Neural crest cell (in vitro differentiated cells): ENCODE data around the gene C1R. TPM values are rescaled to one million over a fixed set of nuclear protein-coding genes. Genes with fewer than 3 reads are reported as not detected.
"Not testable (repeated sequence)": the region's sequence is repeated elsewhere in the genome, so short reads cannot be mapped to it uniquely, and the experiment has no call there.

ENCODE experiments used
- DNase-seq: peaks from one replicate; pipeline ENCODE4 v3.0.0; 2021; ENCODE audit warnings: low read depth, mixed read lengths, low spot score
- H3K27ac Mint-ChIP-seq: one replicate; pipeline ENCODE4 v1.8.0; 2021; ENCODE audit warnings: mild to moderate bottlenecking, mixed read lengths; ENCODE audit not compliant: unreplicated experiment
- H3K27me3 Mint-ChIP-seq: 2 replicates; pipeline ENCODE4 v1.8.0; 2021; ENCODE audit warnings: low read depth, mild to moderate bottlenecking, mixed read lengths
- H3K36me3 Mint-ChIP-seq: 2 replicates; pipeline ENCODE4 v1.8.0; 2021; ENCODE audit warnings: low read depth, mild to moderate bottlenecking, mixed read lengths
- H3K4me1 Mint-ChIP-seq: 2 replicates; pipeline ENCODE4 v1.8.0; 2021; ENCODE audit warnings: mixed read lengths
- H3K4me3 Mint-ChIP-seq: one replicate; pipeline ENCODE4 v1.8.0; 2021; ENCODE audit warnings: mild to moderate bottlenecking, mixed read lengths
- H3K9me3 Mint-ChIP-seq: 2 replicates; pipeline ENCODE4 v1.8.0; 2021; ENCODE audit warnings: mixed read lengths
- total RNA-seq: library from RNA; stranded (reverse); gene quantifications from 2 replicates; pipeline ENCODE4 v1.2.1, GENCODE V29; 2021
- TF ChIP-seq, protein P1 (sequence below): fragments of 200-600 bp; sonication (generic); conservative IDR thresholded peaks from 2 replicates; pipeline ENCODE4 v1.5.0; 2021; ENCODE audit warnings: antibody characterized with exemption, mild to moderate bottlenecking

The C1R gene
- total RNA-seq, 1 donor from 2014 or later: 4.0 TPM

DNA sequence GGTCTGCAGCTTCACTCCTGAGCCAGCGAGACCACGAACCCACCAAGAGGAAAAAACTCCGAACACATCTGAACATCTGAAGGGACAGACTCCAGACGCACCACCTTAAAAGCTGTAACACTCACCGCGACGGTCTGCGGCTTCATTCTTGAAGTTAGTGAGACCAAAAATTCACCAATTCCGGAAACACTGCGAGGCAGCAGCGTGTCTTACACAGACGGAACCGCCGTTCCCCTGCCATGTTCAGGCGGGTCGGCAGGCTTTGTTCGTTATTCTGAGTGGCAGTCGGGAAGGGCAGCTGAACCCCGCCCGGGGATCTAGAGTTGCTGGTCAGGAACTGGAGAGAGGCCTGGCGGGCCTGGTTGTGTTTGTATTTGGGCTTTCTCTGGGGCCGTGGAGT, 53.7 kb downstream of the C1R start:
- TF ChIP-seq, protein P1, sequence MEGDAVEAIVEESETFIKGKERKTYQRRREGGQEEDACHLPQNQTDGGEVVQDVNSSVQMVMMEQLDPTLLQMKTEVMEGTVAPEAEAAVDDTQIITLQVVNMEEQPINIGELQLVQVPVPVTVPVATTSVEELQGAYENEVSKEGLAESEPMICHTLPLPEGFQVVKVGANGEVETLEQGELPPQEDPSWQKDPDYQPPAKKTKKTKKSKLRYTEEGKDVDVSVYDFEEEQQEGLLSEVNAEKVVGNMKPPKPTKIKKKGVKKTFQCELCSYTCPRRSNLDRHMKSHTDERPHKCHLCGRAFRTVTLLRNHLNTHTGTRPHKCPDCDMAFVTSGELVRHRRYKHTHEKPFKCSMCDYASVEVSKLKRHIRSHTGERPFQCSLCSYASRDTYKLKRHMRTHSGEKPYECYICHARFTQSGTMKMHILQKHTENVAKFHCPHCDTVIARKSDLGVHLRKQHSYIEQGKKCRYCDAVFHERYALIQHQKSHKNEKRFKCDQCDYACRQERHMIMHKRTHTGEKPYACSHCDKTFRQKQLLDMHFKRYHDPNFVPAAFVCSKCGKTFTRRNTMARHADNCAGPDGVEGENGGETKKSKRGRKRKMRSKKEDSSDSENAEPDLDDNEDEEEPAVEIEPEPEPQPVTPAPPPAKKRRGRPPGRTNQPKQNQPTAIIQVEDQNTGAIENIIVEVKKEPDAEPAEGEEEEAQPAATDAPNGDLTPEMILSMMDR: no peak
- H3K27me3 Mint-ChIP-seq: no peaks in the 10 kb centered on the region

DNA sequence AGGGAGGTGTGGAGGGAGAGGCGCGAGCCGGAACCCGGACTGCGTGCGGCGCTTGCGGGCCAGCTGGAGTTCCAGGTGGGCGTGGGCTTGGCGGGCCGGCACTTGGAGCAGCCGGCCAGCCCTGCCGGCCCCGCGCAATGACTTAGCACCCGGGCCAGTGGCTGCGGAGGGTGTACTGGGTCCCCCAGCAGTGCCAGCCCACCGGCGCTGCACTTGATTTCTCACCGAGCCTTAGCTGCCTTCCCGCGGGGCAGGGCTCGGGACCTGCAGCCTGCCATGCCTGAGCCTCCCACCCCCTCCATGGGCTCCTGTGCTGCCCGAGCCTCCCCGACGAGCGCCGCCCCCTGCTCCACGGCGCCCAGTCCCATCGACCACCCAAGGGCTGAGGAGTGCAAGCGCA, 54.8 kb downstream of the C1R start:
- not testable (repeated sequence) for H3K27me3 Mint-ChIP-seq, H3K9me3 Mint-ChIP-seq, H3K27ac Mint-ChIP-seq

More for the DNA sequence above, 53.7 kb downstream of the C1R start:
- no peaks in the 10 kb centered on the region for H3K4me1 Mint-ChIP-seq
- no peaks in the 10 kb centered on the region for H3K9me3 Mint-ChIP-seq
- H3K27ac Mint-ChIP-seq: peak overlapping the region; percentile 5
- no peak for DNase-seq
- H3K36me3 Mint-ChIP-seq: no peaks in the 10 kb centered on the region
- H3K4me3 Mint-ChIP-seq: no peak overlapping the region

DNA sequence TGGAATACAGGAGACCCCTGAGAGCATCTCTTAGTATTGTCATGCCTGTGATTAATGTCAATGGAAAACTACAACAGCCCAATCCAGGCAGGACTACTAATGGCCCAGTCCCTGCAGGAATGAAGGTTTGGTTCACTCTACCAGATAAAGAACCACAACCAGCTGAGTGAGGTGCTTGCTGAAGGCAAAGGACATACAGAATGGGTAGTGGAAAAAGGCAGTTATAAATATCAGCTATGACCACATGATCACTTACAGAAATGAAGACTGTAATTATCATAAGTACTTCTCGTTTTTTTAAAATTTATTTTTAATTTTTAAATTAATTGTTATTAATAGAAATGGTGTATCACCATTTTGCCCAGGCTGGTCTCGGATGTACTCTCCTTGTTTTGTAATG, 56.8 kb downstream of the C1R start:
- DNase-seq: no peak
- Mint-ChIP-seq H3K27me3 (no peaks in the 10 kb centered on the region), H3K4me1 (no peaks in the 10 kb centered on the region), H3K4me3 (no peak overlapping the region), H3K36me3 (no peaks in the 10 kb centered on the region), H3K27ac (no peak overlapping the region), H3K9me3 (peaks cover 3% of the 10 kb centered on the region)
- TF ChIP-seq, protein P1: no peak

More for the DNA sequence above, 54.8 kb downstream of the C1R start:
- H3K4me3 Mint-ChIP-seq, H3K4me1 Mint-ChIP-seq, H3K36me3 Mint-ChIP-seq, DNase-seq: not testable (repeated sequence)

DNA sequence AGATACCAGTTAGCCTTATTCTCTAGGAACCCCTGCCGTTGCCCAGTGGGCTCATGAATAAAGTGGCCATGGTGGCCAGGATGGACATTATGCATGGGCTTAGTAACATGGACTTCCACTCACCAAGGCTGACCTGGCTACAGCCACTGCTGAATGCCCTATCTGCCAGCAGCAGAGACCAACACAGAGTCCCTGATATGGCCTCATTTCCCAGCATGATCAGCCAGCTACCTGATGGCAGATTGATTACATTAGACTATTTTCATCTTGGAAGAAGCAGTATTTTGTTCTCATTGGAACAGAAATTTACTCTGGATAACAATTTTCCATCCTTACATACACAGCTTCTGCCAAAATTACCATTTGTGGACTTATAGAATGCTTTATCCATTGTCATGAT, 57.8 kb downstream of the C1R start:
- H3K27ac Mint-ChIP-seq: no peak overlapping the region
- no peak for DNase-seq
- TF ChIP-seq, protein P1: no peak
- H3K4me1 Mint-ChIP-seq: no peaks in the 10 kb centered on the region
- H3K4me3 Mint-ChIP-seq: no peak overlapping the region
- no peaks in the 10 kb centered on the region for H3K27me3 Mint-ChIP-seq
- H3K36me3 Mint-ChIP-seq: no peaks in the 10 kb centered on the region
- peaks cover 3% of the 10 kb centered on the region for H3K9me3 Mint-ChIP-seq

DNA sequence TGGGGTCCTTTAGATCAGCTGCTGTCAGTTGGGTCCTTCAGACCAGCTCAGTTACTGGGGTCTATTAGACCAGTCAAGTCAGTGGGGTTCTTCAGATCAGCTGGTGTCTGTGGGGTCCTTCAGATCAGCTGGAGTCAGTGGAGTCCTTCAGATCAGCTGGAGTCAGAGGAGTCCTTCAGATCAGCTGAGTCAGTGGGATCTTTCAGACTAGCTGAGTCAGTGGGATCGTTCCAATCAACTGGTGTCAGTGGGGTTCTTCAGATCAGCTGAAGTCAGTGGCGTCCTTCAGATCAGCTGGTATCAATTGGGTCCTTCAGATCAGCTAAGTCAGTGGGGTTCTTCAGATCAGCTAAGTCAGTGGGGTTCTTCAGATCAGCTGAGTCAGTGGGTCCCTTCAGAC, 59.3 kb downstream of the C1R start:
- no peaks in the 10 kb centered on the region for H3K4me1 Mint-ChIP-seq
- DNase-seq: no peak
- no peaks in the 10 kb centered on the region for H3K27me3 Mint-ChIP-seq
- H3K36me3 Mint-ChIP-seq: no peaks in the 10 kb centered on the region
- TF ChIP-seq, protein P1: no peak
- H3K9me3 Mint-ChIP-seq: peaks cover 3% of the 10 kb centered on the region
- H3K4me3 Mint-ChIP-seq: no peak overlapping the region
- no peak overlapping the region for H3K27ac Mint-ChIP-seq

DNA sequence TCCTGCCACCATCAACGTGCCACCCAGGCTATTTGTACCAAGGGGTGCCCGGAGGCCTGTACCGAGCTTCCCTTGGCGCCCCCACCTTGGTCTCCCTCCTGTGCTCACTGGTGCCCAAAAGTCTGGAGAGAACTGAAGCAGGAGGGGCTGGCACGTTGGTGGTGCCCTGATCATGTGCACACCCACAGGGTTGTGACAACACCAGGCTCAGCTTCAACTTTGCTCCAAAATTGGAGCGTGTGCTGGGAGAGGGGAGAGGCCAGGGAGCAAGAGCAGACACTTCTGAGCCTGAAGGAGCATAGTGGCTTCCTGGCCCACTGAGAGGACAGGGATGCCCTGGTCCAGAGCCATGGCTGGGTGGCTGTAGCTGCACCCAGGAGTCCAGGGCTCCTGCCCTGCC, 60.9 kb downstream of the C1R start:
- no peak for DNase-seq
- H3K27me3 Mint-ChIP-seq: no peaks in the 10 kb centered on the region
- no peak overlapping the region for H3K27ac Mint-ChIP-seq

More for the DNA sequence above, 60.9 kb downstream of the C1R start:
- H3K36me3 Mint-ChIP-seq: no peaks in the 10 kb centered on the region
- H3K9me3 Mint-ChIP-seq: peaks cover 3% of the 10 kb centered on the region
- H3K4me3 Mint-ChIP-seq: no peak overlapping the region
- H3K4me1 Mint-ChIP-seq: no peaks in the 10 kb centered on the region
- TF ChIP-seq, protein P1: no peak

Other genes with a start within 250 kb of the C1R start
- 67.9 and 71.7 TPM in 2 replicates for gene CDCA3, start 241.2 kb downstream of the C1R start, total RNA-seq
- 172 and 173 TPM in 2 replicates for gene USP5, start 240.3 kb downstream of the C1R start, total RNA-seq
- gene TPI1, start 224.9 kb downstream of the C1R start, total RNA-seq: 685 and 713 TPM in 2 replicates
- gene SPSB2, start 219.1 kb downstream of the C1R start, total RNA-seq: 6.2 and 7.0 TPM in 2 replicates
- 4.8 and 5.2 TPM in 2 replicates for gene LRRC23, start 187.6 kb downstream of the C1R start, total RNA-seq
- 67.5 and 68.4 TPM in 2 replicates for gene ENO2, start 177.9 kb downstream of the C1R start, total RNA-seq
- gene ATN1, start 164.5 kb downstream of the C1R start, total RNA-seq: 118 and 122 TPM in 2 replicates
- gene RNU7-1, start 148.6 kb downstream of the C1R start, total RNA-seq: not detected in 2 replicates
- gene C12orf57, start 148.4 kb downstream of the C1R start, total RNA-seq: 293 and 298 TPM in 2 replicates
- gene PTPN6, start 141.1 kb downstream of the C1R start, total RNA-seq: 0.73 and 1.1 TPM in 2 replicates
- gene PHB2, start 121.8 kb downstream of the C1R start, total RNA-seq: 330 and 335 TPM in 2 replicates
- gene EMG1, start 121.5 kb downstream of the C1R start, total RNA-seq: 57.5 and 65.5 TPM in 2 replicates
- gene LPCAT3, start 74.0 kb downstream of the C1R start, total RNA-seq: 29.7 and 32.8 TPM in 2 replicates
- gene C1S, start 31.7 kb downstream of the C1R start, total RNA-seq: 2.2 and 3.6 TPM in 2 replicates
- 12.8 and 15.3 TPM in 2 replicates for gene C1RL, start 16.8 kb upstream of the C1R start, total RNA-seq
- 0.65 and 1.0 TPM in 2 replicates for gene RBP5, start 36.4 kb upstream of the C1R start, total RNA-seq
- gene CLSTN3, start 37.9 kb upstream of the C1R start, total RNA-seq: 28.2 and 30.4 TPM in 2 replicates
- gene PEX5, start 97.2 kb upstream of the C1R start, total RNA-seq: 40.2 and 42.2 TPM in 2 replicates
- gene ACSM4, start 211.6 kb upstream of the C1R start, total RNA-seq: not detected in 2 replicates